K562 (cell line): Measurements from ENCODE around the gene SPATA3. TPM values are rescaled to one million over a fixed set of nuclear protein-coding genes. Genes with fewer than 3 reads are reported as not detected.

Source experiments
- ATAC-seq: fragments of 200-7000 bp; cut with Tn5 transposase; 3 replicates; pipeline ENCODE4 v1.9.1; 2020; ENCODE audit warnings: moderate library complexity
- BruUV-seq: library from RNA; stranded (reverse); fragments of 400-500 nt; replicated peaks from 2 replicates; lab custom pipeline; 2021; lab: Mats Ljungman, UMichigan
- CTCF ChIA-PET: fragments of 300-600 bp; formaldehyde crosslinking; extraction: SDS; loops from one replicate; lab custom pipeline; 2021; ENCODE audit warnings: low intra/inter-chr PET ratio; lab: Yijun Ruan, JAX
- POLR2A ChIA-PET: fragments of 300-600, 350-650 bp; sonication (Branson Sonifier 250); formaldehyde crosslinking; extraction: SDS; loops from one replicate; lab custom pipeline; 2021; ENCODE audit warnings: antibody characterized with exemption, inconsistent platforms; lab: Yijun Ruan, JAX
- DNase-seq, 4 experiments: peaks; one replicate each; pipeline versions ENCODE4 v3.0.0 to v3.0.0-alpha.2; 2011 to 2018; ENCODE audit warnings: low spot score in 3 of 4, mixed read lengths in 3 of 4; ENCODE audit errors: extremely low read depth in 1 of 4
- FAIRE-seq: peaks from 2 replicates; lab custom pipeline; 2011; peaks lifted over from hg19 to GRCh38; lab: Jason Lieb, UNC
- H2AFZ ChIP-seq: 2 replicates; pipeline ENCODE4 v1.6.0; 2011; ENCODE audit warnings: low read depth, low read length, control low read depth, inconsistent platforms
- H3K27ac ChIP-seq: fragments of 200-600 bp; 3 replicates; pipeline ENCODE4 v1.8.0; 2011; ENCODE audit warnings: low read depth, mild to moderate bottlenecking, control low read depth, inconsistent platforms, low read length, moderate library complexity, mixed read lengths; ENCODE audit errors: extremely low read depth
- H3K27me3 ChIP-seq, 2 experiments: fragments of 300-600 bp in 1 of 2; 2 replicates in 1 of 2; 3 replicates in 1 of 2; pipeline versions ENCODE4 v1.6.0 to v1.8.0; 2011; ENCODE audit warnings: inconsistent platforms in 2 of 2, low read length in 2 of 2, mild to moderate bottlenecking in 1 of 2, mixed read lengths in 1 of 2, moderate library complexity in 1 of 2; ENCODE audit not compliant: control insufficient read depth in 2 of 2, insufficient read depth in 2 of 2
- H3K36me3 ChIP-seq: fragments of 300-600 bp; 3 replicates; pipeline ENCODE4 v1.8.0; 2011; ENCODE audit warnings: mild to moderate bottlenecking, low read length, inconsistent platforms; ENCODE audit not compliant: control insufficient read depth, insufficient read depth
- H3K4me1 ChIP-seq, 2 experiments: fragments of 200-600 bp in 1 of 2; replicated peaks in 1 of 2; 2 replicates in 1 of 2; 3 replicates in 1 of 2; pipeline versions ENCODE4 v1.5.1 to v1.8.0; 2011; ENCODE audit warnings: inconsistent platforms in 2 of 2, low read length in 2 of 2, mild to moderate bottlenecking in 1 of 2, mixed read lengths in 1 of 2, moderate library complexity in 1 of 2; ENCODE audit not compliant: control insufficient read depth in 2 of 2, insufficient read depth in 2 of 2
- H3K4me2 ChIP-seq: 2 replicates; pipeline ENCODE4 v1.6.1; 2011; ENCODE audit warnings: low read length, control low read depth, inconsistent platforms, mixed read lengths; ENCODE audit not compliant: insufficient read depth
- H3K4me3 ChIP-seq: fragments of 200-600 bp; sonication (generic), shearing (Covaris generic); 2 replicates; pipeline ENCODE4 v1.5.1; 2016; ENCODE audit warnings: control low read depth, inconsistent platforms
- H3K79me2 ChIP-seq: fragments of 200-600 bp; 3 replicates; pipeline ENCODE4 v1.8.0; 2011; ENCODE audit warnings: low read length, inconsistent platforms; ENCODE audit not compliant: control insufficient read depth, insufficient read depth
- H3K9ac ChIP-seq, 2 experiments: 2 replicates each; pipeline versions ENCODE4 v1.6.0 to v1.6.1; 2011; ENCODE audit warnings: low read depth in 2 of 2, low read length in 2 of 2, control low read depth in 1 of 2, inconsistent platforms in 1 of 2, mild to moderate bottlenecking in 1 of 2, mixed read lengths in 1 of 2; ENCODE audit not compliant: insufficient read depth in 1 of 2
- H3K9me1 ChIP-seq: one replicate; pipeline ENCODE4 v1.6.0; 2011; ENCODE audit warnings: inconsistent platforms, mild to moderate bottlenecking, low read length, moderate library complexity; ENCODE audit not compliant: control insufficient read depth, insufficient read depth
- H3K9me3 ChIP-seq: replicated peaks from 2 replicates; pipeline ENCODE4 v1.5.1; 2011; ENCODE audit warnings: low read depth, low read length, inconsistent platforms; ENCODE audit not compliant: control insufficient read depth, insufficient read depth
- H4K20me1 ChIP-seq: replicated peaks from 2 replicates; pipeline ENCODE4 v1.6.1; 2011; ENCODE audit warnings: low read length, inconsistent platforms, mixed read lengths; ENCODE audit not compliant: control insufficient read depth, insufficient read depth
- ATF1 ChIP-seq, 2 experiments: fragments of 450-650 bp in 1 of 2; IDR thresholded peaks; 2 replicates each; pipeline ENCODE4 v1.6.1; 2016; ENCODE audit warnings: missing compliant biosample characterization in 1 of 2, missing genetic modification characterization in 1 of 2
- BRF1 ChIP-seq: IDR thresholded peaks from 3 replicates; pipeline ENCODE4 v1.6.1; 2011; ENCODE audit warnings: borderline replicate concordance, mild to moderate bottlenecking; ENCODE audit not compliant: insufficient read length; ENCODE audit errors: extremely low read depth
- CBX2 ChIP-seq: fragments of 200-600 bp; sonication (generic); IDR thresholded peaks from one replicate; pipeline ENCODE4 v1.6.1; 2012; ENCODE audit warnings: mild to moderate bottlenecking, low read length, inconsistent platforms; ENCODE audit not compliant: insufficient read depth, poor library complexity, severe bottlenecking
- CREBBP ChIP-seq: IDR thresholded peaks from one replicate; pipeline ENCODE4 v1.6.1; 2012; ENCODE audit warnings: low read depth, mild to moderate bottlenecking, control low read depth, inconsistent platforms, low read length
- HMGXB4 ChIP-seq: sonication (generic); formaldehyde crosslinking; IDR thresholded peaks from 2 replicates; pipeline ENCODE4 v1.8.1; 2023; ENCODE audit warnings: mild to moderate bottlenecking, missing genetic modification reagents
- IRF2 ChIP-seq: sonication (generic); formaldehyde crosslinking; IDR thresholded peaks from 2 replicates; pipeline ENCODE4 v1.8.1; 2022; ENCODE audit warnings: mild to moderate bottlenecking, missing genetic modification reagents
- MTA3 ChIP-seq: fragments of 450-650 bp; formaldehyde crosslinking; IDR thresholded peaks from 2 replicates; pipeline ENCODE4 v1.6.1; 2017; ENCODE audit warnings: mild to moderate bottlenecking, borderline replicate concordance
- PHTF2 ChIP-seq: fragments of 250-450 bp; sonication (Bioruptor Pico); IDR thresholded peaks from 2 replicates; pipeline ENCODE4 v1.5.0; 2021; ENCODE audit warnings: mild to moderate bottlenecking
- RBM34 ChIP-seq: fragments of 200-400 bp; formaldehyde crosslinking; IDR thresholded peaks from 2 replicates; pipeline ENCODE4 v1.6.1; 2018; ENCODE audit warnings: low read length, borderline replicate concordance; ENCODE audit not compliant: insufficient read depth
- ZKSCAN3 ChIP-seq: fragments of 250-450 bp; sonication (Bioruptor Pico); IDR thresholded peaks from 2 replicates; pipeline ENCODE4 v1.4.0; 2020
- WGBS: fragments of 100-300 bp; shearing (Covaris generic); methylation state at CpG from one replicate; pipeline ENCODE4 v1.1.6; 2016; ENCODE audit warnings: low coverage, mixed read lengths; ENCODE audit not compliant: insufficient coverage; ENCODE audit errors: missing lambda C conversion rate; 5-methylcytosine and 5-hydroxymethylcytosine counted together
- in situ Hi-C: fragments of 300-500 bp; cut with MboI; formaldehyde crosslinking; loops from 4 replicates; pipeline ENCODE4 v1.15.0; 2018; ENCODE audit warnings: inconsistent platforms, mixed read lengths
- intact Hi-C: fragments of 100-400 bp; cut with micrococcal nuclease; formaldehyde crosslinking; loops from 2 replicates; pipeline ENCODE4 v1.14.2; 2022
- polyA plus RNA-seq, 8 experiments: library from polyadenylated mRNA; depleted of rRNA in 4 of 8; stranded (reverse) in 5 of 8; unstranded in 3 of 8; fragments of >200 nt; fragmentation: Nextera tagmentation in 2 of 8; fragmentation: Illumina TruSeq in 1 of 8; extraction: Ambion mirVana in 2 of 8; extraction: Trizol in 1 of 8; gene quantifications; 2 replicates each; pipeline versions ENCODE4 v1.2.1 to v1.2.3, GENCODE V29; 2011 to 2014; ENCODE audit warnings: inconsistent platforms in 1 of 8, missing spikeins in 1 of 8
- total RNA-seq, 7 experiments: library from RNA; depleted of rRNA in 6 of 7; stranded (reverse); fragments of >200 nt in 6 of 7; fragmentation: Illumina TruSeq in 2 of 7; extraction: Trizol in 2 of 7; gene quantifications; 2 replicates each; pipeline versions ENCODE4 v1.2.1 to v1.2.3, GENCODE V29; 2011 to 2021; ENCODE audit warnings: low replicate concordance in 1 of 7

The SPATA3 gene
- total and polyA plus RNA-seq, 9 of the 15 experiments (the other 6 are each of a cell fraction or from before 2014, with no cell fraction given): not detected

GRCh38 chr2:230958820-230959756, 36.8 kb upstream of the SPATA3 start:
- 9% methylated on average over 7 of the region's 8 CpGs for WGBS
- H3K9me1 ChIP-seq: no peaks in the 10 kb centered on the region
- BruUV-seq: no TSS peak
- POLR2A ChIA-PET: no interaction called here
- H2AFZ ChIP-seq: no peak overlapping the region
- no peak overlapping the region for H3K4me3 ChIP-seq
- no peaks in the 10 kb centered on the region for H3K79me2 ChIP-seq
- peaks cover 3 to 16% of the 10 kb centered on the region in 2 experiments; a peak in 4 of 5 replicates for H3K27me3 ChIP-seq
- in situ Hi-C loops: no loop called here
- no peaks in the 10 kb centered on the region; the same call in 1 of the 2 replicates for H3K9me3 ChIP-seq
- H3K36me3 ChIP-seq: no peaks in the 10 kb centered on the region
- FAIRE-seq (no peak), ATAC-seq (no peak), DNase-seq (no peak)
- no peaks in the 10 kb centered on the region for H4K20me1 ChIP-seq
- H3K9ac ChIP-seq: no peak overlapping the region
- CTCF ChIA-PET: no interaction called here
- intact Hi-C loops: no loop called here
- TF ChIP-seq IRF2 (CRISPR knock-in tag) (no peak), CREBBP (no peak), MTA3 (no peak), CBX2 (no peak), RBM34 (no peak), ZKSCAN3 (CRISPR knock-in tag) (no peak), BRF1 (no peak), ATF1 (CRISPR knock-in tag; IDR thresholded peaks at IDR 0.05) (no peak), ATF1 (tag; IDR thresholded peaks at IDR 0.05) (no peak), PHTF2 (CRISPR knock-in tag) (no peak), HMGXB4 (no peak)
- no peak overlapping the region for H3K4me2 ChIP-seq
- H3K4me1 ChIP-seq: peaks cover 0 to 5% of the 10 kb centered on the region in 2 experiments; a peak in 1 of 5 replicates
- no peak overlapping the region for H3K27ac ChIP-seq
